HG03103 (cell line): ENCODE measurements around the gene SLC35E2B.
"Not testable (repeated sequence)": the region's sequence is repeated elsewhere in the genome, so short reads cannot be mapped to it uniquely, and the experiment has no call there.

Experiments used
- ATAC-seq: cut with Tn5 transposase; IDR thresholded peaks from one replicate; pipeline ENCODE4 v1.9.1; 2021; ENCODE audit warnings: low read depth; ENCODE audit not compliant: unreplicated experiment

Gene SLC35E2B

DNA sequence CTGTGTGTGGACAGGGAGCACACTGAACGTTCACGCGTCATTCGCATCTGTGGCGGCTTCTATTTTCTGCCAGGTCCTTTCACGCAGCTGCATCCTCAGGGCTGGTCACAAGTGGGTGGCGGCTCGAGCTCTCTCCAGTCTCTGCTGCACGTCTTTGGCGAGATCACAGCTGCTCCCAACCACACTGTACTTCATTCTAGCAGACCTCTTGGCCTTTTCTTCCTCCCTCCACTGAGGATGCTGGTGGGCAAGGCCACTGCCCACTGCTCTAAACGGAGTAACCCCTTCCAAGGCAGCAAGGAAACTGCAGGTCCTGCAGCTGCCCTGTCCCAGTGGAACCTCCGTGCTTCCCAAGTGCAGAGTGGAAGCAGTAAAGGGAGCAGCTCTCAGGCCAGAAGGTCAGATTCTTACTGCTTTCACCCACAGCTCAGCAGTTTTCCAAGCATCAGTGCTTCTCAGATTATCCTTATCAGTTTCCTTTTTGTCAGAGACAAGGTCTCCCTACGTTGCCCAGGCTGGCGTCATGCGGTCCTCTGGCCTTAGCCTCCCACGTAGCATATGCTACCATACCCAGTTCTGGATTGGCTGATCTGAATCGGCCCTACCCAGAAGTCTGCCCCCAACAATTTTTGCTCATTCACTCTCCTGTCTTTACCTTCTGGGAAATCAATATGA, 44.9 kb downstream of the SLC35E2B start:
- not testable (repeated sequence) for ATAC-seq

DNA sequence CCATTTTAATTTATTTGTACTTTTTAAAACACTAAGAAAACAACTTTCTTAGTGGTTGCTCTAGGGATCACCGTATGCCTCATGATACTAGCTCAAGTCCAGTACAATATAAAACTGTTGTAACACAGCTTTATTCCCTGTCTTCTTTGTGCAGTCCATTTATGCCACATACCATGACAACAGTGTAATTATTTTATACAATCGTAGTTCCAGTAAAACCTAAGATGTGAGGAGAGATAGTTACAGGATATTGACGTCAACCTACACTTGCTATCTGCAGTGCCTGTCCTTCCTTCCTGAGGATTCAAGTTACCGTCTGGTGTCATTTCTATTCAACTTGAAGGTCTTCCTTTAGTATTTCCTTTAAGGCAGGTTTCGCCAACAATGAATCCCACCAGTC, 46.3 kb downstream of the SLC35E2B start:
- not testable (repeated sequence) for ATAC-seq

DNA sequence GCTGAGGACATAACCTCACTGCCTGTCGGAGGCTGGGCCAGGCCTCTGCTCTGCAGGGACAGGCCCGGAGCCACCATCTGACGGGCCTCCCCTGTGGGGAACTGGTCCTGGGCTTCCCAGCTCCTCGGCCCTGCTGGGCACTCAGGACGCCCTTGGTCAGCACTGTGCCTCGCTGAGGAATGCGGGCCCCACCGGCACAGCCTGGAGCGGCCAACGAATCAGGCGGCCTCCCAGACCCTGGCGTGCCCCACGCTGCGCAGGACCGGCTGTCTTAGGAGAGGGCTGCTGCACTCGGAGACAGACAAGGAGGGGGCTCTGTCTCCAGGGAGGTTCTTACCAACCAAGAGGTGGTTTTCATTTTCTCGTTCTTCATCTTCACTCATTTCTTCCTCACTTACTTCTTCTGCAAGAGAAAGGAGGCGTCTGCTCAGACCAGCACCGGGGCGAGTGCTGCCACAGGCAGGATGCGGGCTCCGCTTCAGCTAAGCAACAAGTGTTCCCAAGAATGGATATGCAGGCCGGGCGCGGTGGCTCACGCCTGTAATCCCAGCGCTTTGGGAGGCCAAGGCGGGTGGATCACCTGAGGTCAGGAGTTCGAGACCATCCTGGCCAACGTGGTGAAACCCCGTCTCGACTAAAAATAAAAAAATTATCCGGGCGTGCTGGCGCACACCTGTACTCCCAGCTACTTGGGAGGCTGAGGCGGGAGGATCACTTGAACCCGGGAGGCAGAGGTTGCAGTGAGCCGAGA, 51.7 kb downstream of the SLC35E2B start:
- ATAC-seq: not testable (repeated sequence)

DNA sequence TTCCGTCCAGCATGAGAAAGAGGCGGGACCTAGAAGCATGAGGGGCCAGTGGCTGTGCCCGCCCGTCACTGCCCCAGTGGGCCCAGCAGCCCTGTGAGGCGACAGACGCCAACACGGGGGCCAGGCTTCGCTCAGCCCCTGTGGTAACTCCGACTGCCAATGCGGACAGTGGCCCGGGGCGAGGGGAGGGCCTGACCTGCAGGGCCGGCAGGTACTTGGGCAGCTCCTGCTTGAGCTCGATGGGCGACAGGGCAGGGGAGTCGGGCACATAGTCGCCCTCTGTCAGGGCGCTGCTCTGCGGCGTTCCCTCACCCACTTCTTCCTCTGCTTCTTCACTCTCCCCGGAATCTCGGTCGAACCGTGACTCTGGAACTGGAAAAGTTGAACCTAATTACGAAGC, 52.5 kb downstream of the SLC35E2B start:
- ATAC-seq: not testable (repeated sequence)

DNA sequence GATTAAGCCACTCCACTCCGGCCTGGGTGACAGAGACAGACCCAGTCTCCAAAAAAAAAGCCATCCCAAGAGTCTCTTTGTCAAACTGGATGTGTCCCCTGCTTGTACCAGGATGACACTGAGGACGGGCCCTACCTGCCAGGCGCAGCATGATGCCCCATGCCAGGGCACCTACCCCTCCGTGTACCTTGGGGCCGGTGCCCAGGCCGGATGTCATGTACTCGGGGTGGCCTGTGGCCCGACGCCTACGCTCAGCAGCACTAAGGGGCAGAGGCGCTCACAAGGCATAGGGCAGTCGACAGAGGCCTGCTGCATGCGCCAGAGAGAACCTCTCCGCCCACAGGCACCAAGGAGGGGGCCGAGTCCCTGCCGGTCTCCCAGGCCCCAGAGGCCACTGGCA, 53.2 kb downstream of the SLC35E2B start:
- not testable (repeated sequence) for ATAC-seq

DNA sequence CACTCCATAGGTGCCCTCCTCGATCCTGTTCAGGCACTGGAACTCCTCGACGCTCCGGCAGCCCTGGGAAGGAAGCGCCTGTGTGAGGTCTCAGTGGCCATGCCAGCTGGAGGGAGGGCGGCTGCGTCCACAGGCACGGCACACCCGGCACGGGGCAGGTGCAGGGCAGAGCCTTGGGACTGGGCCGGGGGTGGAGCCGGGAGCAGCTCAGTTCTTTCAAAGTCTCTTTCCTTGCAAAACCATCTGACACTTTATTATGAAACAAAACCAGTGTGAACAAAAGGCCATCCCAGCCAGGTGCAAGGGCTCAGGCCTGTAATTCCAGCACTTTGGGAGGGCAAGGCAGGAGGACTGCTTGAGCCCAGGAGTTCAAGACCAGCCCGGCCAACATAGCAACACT, 54.1 kb downstream of the SLC35E2B start:
- ATAC-seq: not testable (repeated sequence)

DNA sequence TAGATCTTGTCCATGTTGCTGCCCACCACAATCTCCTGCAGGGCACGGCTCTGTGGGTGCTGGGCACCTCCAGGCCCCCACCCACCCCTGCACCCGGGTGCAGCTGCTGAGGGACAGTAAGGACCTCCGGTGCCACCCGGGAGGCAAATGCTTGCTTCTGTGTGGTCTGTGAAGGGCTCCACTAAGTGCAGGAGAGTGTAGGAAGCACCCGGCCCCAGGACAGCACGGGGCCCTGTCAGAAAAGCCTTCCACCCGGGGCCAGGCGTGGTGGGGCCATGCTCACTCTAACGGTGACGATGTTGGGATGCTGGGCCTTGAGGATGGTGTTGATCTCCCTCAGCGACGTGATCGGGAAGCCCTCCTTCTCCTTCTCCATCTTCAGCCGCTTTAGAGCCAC, 55.1 kb downstream of the SLC35E2B start:
- not testable (repeated sequence) for ATAC-seq

DNA sequence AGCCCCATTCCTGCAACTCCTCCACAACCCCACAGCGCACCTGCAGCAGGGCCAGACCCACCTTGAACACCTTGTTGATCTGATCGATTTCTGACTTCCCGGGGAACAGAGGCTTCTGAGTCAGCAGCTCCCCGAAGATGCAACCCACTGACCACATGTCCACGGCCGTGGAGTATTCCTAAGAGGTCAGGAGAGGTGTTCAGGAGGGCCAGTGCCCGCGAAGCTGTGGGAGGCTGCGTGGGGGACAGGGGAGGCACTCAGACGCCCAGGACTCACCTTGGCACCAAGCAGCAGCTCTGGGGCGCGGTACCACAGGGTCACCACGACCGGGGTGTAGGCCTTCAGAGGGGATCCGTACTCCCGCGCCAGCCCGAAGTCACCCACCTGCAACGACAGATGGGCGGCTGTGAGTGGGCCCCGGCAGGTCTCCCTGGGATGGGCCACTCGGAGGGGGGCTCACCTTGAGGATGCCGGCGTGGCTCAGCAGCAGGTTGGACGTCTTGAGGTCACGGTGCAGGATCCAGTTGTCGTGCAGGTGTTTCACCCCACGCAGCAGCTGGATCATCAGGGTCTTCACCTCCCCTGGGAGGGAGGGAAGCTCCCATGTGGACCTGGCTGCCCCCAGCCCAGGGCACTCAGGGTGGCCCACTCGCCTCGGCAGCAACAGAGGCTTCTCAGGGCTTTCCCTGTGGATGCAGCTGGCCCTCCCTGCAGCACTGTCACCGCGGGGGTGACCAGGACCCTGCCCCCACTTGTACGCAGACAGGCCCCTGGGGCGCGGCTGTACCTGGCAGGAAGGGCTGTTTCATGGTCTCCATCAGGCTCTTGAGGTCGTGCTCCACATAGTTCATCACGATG, 55.7 kb downstream of the SLC35E2B start:
- not testable (repeated sequence) for ATAC-seq

DNA sequence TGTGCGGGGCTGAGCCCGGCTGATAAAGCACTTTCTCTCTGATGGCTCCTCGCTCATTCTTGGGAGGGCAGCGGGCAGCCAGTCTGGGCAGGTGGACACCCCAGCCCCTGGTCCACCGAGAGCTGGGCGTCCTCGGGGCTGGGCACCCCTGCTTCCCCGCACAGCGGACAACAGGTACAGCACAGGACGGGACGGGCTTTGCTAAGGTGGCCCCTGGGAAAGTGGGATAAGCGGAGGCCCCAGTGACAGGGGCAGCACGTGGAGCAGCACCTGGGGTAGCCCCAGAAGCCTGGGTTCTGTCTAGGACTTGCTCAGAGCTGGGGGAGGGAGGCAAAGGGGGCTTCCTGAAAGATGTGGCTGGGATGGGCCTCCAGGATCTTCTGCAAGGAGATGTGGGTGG, 58.0 kb downstream of the SLC35E2B start:
- not testable (repeated sequence) for ATAC-seq

DNA sequence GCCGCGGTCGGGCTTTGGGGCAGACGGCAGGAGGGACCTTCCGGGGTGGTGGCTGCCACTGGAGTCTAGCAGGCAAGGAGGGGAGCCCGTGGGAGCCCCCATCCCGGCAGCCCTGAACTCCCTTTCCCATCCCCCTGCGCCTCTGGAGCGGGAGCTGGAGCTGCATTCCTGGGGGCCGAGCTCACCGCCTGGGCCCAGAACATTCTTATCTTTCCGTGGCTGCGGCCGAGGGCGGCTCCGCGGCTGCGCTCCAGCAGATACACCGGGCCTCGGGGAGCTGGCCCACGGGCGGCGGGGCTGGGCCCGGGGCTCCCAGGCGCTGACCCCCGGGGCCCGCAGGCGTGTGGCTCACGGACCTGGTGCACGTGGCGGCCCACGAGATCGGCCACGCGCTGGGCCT, 59.2 kb downstream of the SLC35E2B start:
- ATAC-seq: not testable (repeated sequence)

DNA sequence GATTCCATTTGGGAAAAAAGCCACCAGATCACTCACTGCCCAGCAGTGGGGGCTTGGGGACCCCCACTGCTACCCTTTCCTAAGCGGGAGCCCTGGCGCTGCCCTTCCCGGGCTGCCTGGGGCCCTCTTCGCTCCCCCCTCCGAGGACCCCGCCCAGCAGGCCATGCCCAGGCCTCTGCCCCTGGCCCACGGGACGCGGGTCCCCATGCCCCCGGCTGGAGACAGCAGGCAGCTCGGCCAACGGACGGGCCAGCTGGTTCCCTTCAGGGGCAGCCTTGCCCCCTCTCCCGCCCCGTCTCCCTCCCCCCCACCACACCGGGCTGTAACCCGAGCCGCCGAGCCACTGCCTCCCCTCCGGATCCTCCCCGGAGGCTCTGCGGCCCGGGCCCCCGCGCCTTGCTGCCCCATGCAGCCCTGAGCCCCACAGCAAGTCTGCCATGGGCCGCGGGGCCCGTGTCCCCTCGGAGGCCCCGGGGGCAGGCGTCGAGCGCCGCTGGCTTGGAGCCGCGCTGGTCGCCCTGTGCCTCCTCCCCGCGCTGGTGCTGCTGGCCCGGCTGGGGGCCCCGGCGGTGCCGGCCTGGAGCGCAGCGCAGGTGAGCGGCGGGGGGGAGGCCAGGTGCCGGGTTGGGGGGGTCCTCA, 60.7 kb downstream of the SLC35E2B start, which contains the start of gene MMP23B:
TSS of gene MMP23B (plus strand) at position 392 of the 639 bp plus-strand sequence. CDS start at position 438, 46 bp downstream.
- no peak for ATAC-seq

DNA sequence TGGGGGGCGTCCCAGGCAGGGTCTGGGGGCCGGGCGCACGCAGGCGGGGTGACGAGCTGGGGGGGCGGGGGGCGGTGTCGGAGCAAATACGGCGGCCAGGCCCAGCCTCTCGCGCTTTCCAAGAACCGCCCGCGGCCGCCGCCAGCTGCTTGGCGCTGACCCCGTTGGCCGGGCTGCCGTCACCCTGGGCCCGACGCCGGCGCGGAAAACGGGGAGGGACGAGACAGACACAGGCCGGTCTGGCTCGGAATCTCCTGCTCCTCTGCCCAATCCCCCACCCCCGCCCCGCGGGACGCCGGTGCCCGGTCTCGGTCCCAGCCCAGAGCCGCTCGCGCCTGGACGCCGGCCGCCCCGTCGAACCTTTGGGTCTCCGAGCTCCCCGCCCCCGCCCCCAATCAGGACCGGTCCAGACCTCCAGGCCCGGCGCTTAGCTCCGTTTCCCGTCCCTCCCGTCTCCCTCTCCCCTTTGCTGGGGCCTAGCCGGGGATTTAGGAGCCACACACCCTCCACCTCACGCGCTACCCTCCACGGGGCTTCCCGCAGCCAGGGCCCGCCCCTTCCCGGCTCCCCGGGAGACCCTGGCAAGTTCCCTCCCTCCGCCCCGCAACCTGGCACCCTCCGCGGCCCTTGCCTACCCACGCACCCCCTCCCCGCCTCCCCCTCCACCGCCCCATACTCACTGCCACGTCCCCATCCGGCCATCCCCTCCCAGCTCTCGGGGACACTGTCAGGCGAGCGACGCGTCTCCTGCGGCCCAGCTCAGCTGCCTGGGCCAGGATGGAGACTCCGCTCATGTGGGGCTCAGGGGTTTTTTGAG, 61.4 kb downstream of the SLC35E2B start:
- ATAC-seq: no peak

DNA sequence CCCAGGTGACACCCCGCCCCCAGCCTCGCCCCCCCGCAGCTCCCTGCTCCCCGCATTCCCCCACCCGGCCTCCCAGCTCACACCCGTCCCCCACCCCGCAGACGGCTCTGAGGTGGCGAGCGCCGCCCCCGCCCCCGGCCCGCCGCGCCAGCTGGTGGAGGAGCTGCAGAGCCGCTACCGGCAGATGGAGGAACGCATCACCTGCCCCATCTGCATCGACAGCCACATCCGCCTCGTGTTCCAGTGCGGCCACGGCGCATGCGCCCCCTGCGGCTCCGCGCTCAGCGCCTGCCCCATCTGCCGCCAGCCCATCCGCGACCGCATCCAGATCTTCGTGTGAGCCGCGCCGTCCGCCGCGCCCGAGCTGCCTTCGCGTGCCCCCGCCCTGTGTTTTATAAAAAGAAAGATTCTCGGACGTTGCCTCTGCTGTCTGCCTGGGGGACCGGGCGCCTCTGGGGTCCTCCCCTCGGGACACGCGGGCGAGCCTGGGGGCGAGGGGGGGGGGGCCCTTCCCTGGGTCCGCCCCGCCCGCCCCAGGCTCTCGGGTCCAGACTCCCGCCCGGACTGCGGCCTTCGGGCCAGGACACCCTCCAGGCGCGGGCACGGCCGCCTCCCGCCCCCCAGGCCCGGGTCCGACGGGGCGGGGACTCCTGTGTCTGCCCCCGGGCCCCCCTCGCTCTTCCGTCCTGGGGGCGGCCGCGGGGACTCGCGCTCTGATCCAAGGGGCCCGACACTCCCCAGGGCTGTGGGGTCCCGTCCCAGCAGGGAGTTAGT, 62.2 kb downstream of the SLC35E2B start:
- peak; percentile 52 for ATAC-seq

DNA sequence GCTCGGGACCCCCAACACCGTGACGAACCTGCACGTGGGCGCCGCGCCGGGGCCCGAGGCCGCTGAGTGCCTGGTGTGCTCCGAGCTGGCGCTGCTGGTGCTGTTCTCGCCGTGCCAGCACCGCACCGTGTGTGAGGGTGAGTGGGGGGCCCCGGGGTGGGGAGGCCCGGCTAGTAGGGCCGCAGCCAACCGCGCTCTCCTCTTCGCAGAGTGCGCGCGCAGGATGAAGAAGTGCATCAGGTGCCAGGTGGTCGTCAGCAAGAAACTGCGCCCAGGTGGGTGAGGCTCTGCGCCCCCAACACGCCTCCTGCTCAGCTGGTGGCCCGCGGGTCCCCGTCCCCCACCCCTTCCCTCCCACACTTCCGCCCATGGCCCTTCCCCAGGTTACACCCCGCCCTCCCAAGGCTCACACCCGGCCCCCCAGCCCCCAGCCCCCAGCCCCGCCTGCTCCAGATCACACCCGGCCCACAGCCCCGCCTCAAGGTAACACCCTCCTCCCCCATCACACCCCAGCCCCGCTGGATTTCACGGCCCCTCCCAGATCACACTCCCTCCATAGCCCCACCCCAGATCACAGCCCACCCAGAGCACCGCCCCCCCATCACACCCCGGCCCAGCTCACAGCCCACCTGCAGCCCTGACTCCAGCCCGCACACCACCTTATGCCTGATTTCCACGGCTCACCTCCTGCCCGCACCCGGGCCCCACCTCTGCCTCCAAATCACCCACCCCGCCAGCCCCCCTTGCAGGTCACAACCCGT, 63.0 kb downstream of the SLC35E2B start:
- no peak for ATAC-seq

DNA sequence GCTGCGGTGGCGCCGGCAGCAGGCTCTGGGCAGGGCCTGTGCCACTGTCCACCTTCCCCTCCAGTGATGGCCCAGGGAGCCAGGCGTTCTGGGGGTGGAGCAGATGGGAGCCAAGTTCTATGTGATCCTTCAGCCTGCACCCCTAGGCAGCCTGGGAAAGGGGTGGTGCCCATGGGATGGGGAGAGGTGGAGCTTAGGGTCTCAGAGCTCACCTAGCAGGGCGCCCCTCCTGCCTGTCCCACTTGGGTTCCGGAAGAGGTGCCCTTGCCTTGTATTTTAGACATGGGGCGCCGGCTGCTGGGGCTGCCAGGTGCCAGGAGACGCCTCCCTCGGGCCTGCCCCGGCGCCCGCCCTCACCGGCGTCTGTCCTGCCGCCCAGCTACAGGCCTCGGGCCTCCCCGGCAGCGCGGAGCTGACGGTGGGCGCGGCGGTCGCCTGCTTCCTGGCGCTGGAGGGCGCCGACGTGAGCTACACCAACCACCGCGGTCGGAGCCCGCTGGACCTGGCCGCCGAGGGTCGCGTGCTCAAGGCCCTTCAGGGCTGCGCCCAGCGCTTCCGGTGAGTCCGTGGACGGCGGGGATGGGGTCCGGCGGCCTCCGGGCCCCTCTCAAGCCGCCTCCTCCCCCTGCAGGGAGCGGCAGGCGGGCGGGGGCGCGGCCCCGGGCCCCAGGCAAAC, 63.7 kb downstream of the SLC35E2B start:
- ATAC-seq: no peak

DNA sequence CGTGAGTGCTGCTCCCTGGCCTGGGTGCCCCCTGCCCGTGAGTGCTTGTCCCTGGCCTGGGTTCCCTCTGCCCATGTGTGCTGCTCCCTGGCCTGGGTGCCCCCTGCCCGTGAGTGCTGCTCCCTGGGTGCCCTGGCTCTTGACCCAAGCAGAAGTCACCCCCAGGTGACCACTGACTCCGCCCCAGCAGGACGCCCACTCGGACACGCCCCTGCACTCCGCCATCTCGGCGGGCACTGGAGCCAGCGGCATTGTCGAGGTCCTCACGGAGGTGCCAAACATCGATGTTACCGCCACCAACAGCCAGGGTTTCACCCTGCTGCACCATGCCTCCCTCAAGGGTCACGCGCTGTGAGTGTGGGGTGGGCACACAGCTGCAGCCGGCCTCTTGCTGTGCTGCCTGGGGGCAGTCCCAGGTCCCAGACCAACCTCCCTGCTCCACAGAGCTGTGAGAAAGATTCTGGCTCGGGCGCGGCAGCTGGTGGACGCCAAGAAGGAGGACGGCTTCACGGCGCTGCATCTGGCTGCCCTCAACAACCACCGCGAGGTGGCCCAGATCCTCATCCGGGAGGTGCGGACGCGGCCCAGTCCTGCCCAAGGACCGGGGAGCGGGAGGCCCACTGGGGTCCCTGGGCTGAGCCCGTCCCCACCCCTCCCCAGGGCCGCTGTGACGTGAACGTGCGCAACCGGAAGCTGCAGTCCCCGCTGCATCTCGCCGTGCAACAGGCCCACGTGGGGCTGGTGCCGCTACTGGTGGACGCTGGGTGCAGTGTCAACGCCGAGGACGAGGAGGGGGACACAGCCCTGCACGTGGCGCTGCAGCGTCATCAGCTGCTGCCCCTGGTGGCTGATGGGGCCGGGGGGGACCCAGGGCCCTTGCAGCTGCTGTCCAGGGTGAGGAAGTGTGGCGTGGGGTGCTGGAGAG, 64.5 kb downstream of the SLC35E2B start:
- no peak for ATAC-seq
